ENCODE measurements around the gene CXCR5.

Gene CXCR5

DNA sequence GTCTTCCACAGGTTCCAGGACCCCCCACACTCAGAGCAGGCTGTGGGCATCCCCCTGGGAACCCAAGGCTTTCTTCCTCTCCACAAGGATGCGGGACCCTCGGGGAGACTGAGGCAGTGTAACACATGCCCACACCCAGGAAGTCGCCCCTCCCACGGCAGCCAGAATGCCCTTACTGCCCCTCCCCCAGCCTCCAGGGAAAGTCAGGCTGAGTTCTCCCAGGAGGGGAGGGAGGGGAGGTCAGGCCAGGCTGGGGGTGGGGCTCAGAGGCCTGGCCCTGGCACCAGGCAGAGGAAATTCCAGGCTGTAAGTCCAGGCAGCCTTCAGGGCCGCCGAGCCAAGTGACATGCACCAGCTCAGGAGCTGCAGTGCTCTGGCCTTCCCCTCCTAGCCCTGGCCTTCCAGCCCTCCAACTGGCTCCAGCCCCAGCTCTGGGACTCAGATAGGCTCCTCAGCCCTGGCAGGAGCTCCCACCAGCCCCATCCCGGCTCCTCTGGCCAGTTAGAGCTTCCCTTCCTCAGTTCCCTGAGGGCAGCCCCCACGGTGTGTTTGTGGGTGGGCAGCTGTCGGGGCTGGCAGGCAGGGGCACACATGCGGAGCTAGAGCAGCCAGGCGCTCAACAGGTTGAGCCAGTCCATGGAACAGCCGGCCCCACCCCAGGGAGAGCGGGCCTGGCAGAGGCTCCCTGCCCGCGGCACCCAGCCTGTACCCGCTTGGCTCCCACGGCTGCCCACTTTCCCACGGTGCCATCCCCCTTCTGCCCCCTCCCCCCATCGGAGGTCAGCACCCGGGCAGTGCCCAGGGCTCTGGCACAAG, 38.4 kb downstream of the CXCR5 start (continued):
- no peak for TF ChIP-seq ZNF239 (tag by site-specific recombination; IDR thresholded peaks at IDR 0.05)
- no peak for TF ChIP-seq ZNF366 (tag by site-specific recombination; conservative IDR thresholded peaks at IDR 0.05)
- no peak for TF ChIP-seq ZNF19 (tag by site-specific recombination; IDR thresholded peaks at IDR 0.05; ENCODE audit: low read depth)
- no peak for TF ChIP-seq ZNF776 (tag by site-specific recombination; IDR thresholded peaks at IDR 0.05; ENCODE audit: borderline replicate concordance)
- no peak for TF ChIP-seq SALL2 (tag by site-specific recombination; IDR thresholded peaks at IDR 0.05; ENCODE audit: borderline replicate concordance)
- TF ChIP-seq ZNF311 (tag by site-specific recombination; IDR thresholded peaks at IDR 0.05; ENCODE audit: borderline replicate concordance) = no peak
- no peak for TF ChIP-seq SP2 (tag by site-specific recombination; IDR thresholded peaks at IDR 0.05)
- peak; percentile 70 for TF ChIP-seq ZNF341 (tag by site-specific recombination; IDR thresholded peaks at IDR 0.05; ENCODE audit: low read depth)

DNA sequence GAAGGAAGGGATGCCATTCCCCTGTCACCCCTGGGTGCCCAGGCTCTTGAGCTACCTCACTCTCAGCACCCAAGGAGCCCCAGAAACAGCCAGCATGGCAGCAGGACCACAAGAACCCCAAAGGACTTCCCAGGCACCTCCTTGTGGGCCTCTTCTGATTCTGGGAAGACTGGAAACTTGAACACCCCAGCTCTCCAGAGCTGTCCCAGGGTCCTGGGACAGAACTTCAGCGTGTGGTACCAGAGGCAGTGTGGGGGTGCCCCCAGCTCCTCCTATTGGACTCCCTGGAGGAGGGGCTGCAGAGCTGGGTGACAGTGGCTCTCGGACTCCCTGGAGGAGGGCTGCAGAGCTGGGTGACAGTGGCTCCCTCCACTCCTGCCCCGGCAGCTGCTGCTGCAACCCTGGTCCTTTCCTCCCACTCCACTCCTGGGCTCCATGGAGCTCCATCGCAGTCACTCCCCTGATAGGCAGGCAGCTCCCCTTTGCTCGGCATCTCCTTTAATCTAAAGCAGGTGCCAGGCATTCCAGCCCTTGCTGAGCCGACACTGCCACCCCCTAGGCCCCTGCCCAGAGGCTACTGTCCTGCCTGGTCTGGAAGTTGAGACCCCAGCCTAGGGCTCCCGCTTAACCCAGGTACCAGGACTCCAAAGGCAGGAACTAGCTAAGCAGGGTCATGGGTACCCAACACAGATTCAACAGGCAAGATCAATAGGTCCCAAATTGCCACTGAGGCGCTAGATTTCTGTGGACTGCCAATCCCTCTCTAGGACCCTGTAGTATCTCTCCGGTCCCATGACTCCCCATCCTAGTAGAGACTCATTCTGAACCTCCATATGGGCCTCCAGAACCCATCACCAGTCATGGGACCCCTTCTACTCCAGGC, 39.3 kb downstream of the CXCR5 start:
- H3K36me3 ChIP-seq (ENCODE audit: control insufficient read depth in 2 of 2, insufficient read depth in 1 of 2, low read length in 2 of 2) = no peaks in the 10 kb centered on the region
- ChIA-PET CTCF (interaction anchor here (0.5 to 1.3 kb wide), 2 partner anchors 233 to 408 kb away, joined by 3 to 4 read pairs; no protein-coding TSS in a partner anchor), POLR2A (interaction anchor here (0.6 to 1.3 kb wide), 2 partner anchors 172 to 203 kb away, joined by 3 to 5 read pairs; a partner anchor contains a TSS)
- TF ChIP-seq ZNF549 (tag by site-specific recombination; IDR thresholded peaks at IDR 0.05) = no peak
- no peak for TF ChIP-seq ZNF324 (tag by site-specific recombination; IDR thresholded peaks at IDR 0.05)
- no peak for TF ChIP-seq ZNF175 (tag by site-specific recombination; IDR thresholded peaks at IDR 0.05)
- TF ChIP-seq ZNF701 (tag by site-specific recombination; IDR thresholded peaks at IDR 0.05) = no peak
- TF ChIP-seq ZNF133 (tag by site-specific recombination; IDR thresholded peaks at IDR 0.05) = no peak
- no peak for TF ChIP-seq KLF8 (tag by site-specific recombination; IDR thresholded peaks at IDR 0.05)
- no peak for TF ChIP-seq ZNF529 (tag by site-specific recombination; IDR thresholded peaks at IDR 0.05; ENCODE audit: insufficient replicate concordance)
- no peak for TF ChIP-seq ZNF76 (tag by site-specific recombination; IDR thresholded peaks at IDR 0.05; ENCODE audit: borderline replicate concordance, low read depth)
- TF ChIP-seq ZSCAN30 (tag by site-specific recombination; IDR thresholded peaks at IDR 0.05) = no peak
- no peak for TF ChIP-seq ZNF433 (tag by site-specific recombination; IDR thresholded peaks at IDR 0.05; ENCODE audit: low read depth)
- TF ChIP-seq ZNF48 (tag by site-specific recombination; IDR thresholded peaks at IDR 0.05) = no peak
- no peak for TF ChIP-seq ZNF174 (tag by site-specific recombination; IDR thresholded peaks at IDR 0.05)
- TF ChIP-seq IKZF3 (tag by site-specific recombination; IDR thresholded peaks at IDR 0.05) = no peak
- TF ChIP-seq, protein P1, sequence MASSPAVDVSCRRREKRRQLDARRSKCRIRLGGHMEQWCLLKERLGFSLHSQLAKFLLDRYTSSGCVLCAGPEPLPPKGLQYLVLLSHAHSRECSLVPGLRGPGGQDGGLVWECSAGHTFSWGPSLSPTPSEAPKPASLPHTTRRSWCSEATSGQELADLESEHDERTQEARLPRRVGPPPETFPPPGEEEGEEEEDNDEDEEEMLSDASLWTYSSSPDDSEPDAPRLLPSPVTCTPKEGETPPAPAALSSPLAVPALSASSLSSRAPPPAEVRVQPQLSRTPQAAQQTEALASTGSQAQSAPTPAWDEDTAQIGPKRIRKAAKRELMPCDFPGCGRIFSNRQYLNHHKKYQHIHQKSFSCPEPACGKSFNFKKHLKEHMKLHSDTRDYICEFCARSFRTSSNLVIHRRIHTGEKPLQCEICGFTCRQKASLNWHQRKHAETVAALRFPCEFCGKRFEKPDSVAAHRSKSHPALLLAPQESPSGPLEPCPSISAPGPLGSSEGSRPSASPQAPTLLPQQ (tag by site-specific recombination; IDR thresholded peaks at IDR 0.05) = no peak
- TF ChIP-seq, protein P2, sequence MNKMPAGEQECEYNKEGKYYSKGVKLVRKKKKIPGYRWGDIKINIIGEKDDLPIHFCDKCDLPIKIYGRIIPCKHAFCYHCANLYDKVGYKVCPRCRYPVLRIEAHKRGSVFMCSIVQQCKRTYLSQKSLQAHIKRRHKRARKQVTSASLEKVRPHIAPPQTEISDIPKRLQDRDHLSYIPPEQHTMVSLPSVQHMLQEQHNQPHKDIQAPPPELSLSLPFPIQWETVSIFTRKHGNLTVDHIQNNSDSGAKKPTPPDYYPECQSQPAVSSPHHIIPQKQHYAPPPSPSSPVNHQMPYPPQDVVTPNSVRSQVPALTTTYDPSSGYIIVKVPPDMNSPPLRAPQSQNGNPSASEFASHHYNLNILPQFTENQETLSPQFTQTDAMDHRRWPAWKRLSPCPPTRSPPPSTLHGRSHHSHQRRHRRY (tag by site-specific recombination; IDR thresholded peaks at IDR 0.05) = no peak
- no peak for TF ChIP-seq SP3 (tag by site-specific recombination; IDR thresholded peaks at IDR 0.05)
- TF ChIP-seq MZF1 (tag by site-specific recombination; IDR thresholded peaks at IDR 0.05; ENCODE audit: borderline replicate concordance) = no peak
- TF ChIP-seq BCL11B (tag by site-specific recombination; IDR thresholded peaks at IDR 0.05; ENCODE audit: low read depth) = no peak
- no peak for TF ChIP-seq ZNF426 (tag by site-specific recombination; IDR thresholded peaks at IDR 0.05)
- no peak for TF ChIP-seq ZNF292 (tag by site-specific recombination; IDR thresholded peaks at IDR 0.05; ENCODE audit: borderline replicate concordance, low read depth)
- H3K4me3 ChIP-seq (ENCODE audit: low read depth, low read length) = no peak overlapping the region
- H3K4me1 ChIP-seq (ENCODE audit: control insufficient read depth, insufficient read depth, low read length) = peaks cover 21% of the 10 kb centered on the region
- H3K9me3 ChIP-seq (ENCODE audit: control insufficient read depth, insufficient read depth, low read depth, low read length) = no peaks in the 10 kb centered on the region
- no peak overlapping the region for H3K27ac ChIP-seq (ENCODE audit: extremely low read depth, low read depth, low read length)
